HEK293 (cell line): ENCODE results near the gene OR6B1.

ENCODE experiments used
- CTCF ChIA-PET: fragments of 350-600 bp; formaldehyde crosslinking; extraction: SDS; loops from one replicate; lab custom pipeline; 2021; ENCODE audit warnings: antibody characterized with exemption; lab: Yijun Ruan, JAX
- POLR2A ChIA-PET: fragments of 300-600 bp; formaldehyde crosslinking; extraction: SDS; loops from one replicate; lab custom pipeline; 2020; ENCODE audit warnings: antibody characterized with exemption, inconsistent platforms; lab: Yijun Ruan, JAX
- H3K27ac ChIP-seq: fragments of 200-500 bp; sonication (Bioruptor generic); 2 replicates; pipeline ENCODE4 v1.5.1; 2014; ENCODE audit warnings: low read depth, low read length, control low read depth, inconsistent platforms; ENCODE audit errors: extremely low read depth
- H3K36me3 ChIP-seq, 2 experiments: fragments of 200-500 bp in 1 of 2; sonication (Bioruptor generic) in 1 of 2; 1 replicate in 1 of 2; 2 replicates in 1 of 2; pipeline ENCODE4 v1.5.1; 2014 to 2017; ENCODE audit warnings: inconsistent platforms in 2 of 2, low read length in 2 of 2; ENCODE audit not compliant: control insufficient read depth in 2 of 2, insufficient read depth in 1 of 2
- H3K4me1 ChIP-seq: fragments of 200-500 bp; sonication (Bioruptor generic); 2 replicates; pipeline ENCODE4 v1.5.1; 2014; ENCODE audit warnings: mild to moderate bottlenecking, low read length, inconsistent platforms; ENCODE audit not compliant: control insufficient read depth, insufficient read depth
- H3K4me3 ChIP-seq: 2 replicates; pipeline ENCODE4 v1.5.1; 2011; ENCODE audit warnings: low read depth, mild to moderate bottlenecking, control low read depth, low read length, moderate library complexity
- H3K9me3 ChIP-seq: fragments of 200-500 bp; sonication (Bioruptor generic); 2 replicates; pipeline ENCODE4 v1.5.1; 2014; ENCODE audit warnings: low read depth, low read length, inconsistent platforms; ENCODE audit not compliant: control insufficient read depth, insufficient read depth
- GLI2 ChIP-seq: fragments of 450-650 bp; formaldehyde crosslinking; IDR thresholded peaks from 2 replicates; pipeline ENCODE4; 2017; ENCODE audit warnings: missing biosample characterization, missing genetic modification characterization, low read depth, borderline replicate concordance
- KLF16 ChIP-seq: fragments of 450-650 bp; formaldehyde crosslinking; IDR thresholded peaks from 2 replicates; pipeline ENCODE4 v1.5.1; 2017; ENCODE audit warnings: missing biosample characterization, missing genetic modification characterization
- KLF9 ChIP-seq: fragments of 450-650 bp; formaldehyde crosslinking; IDR thresholded peaks from 2 replicates; pipeline ENCODE4 v1.5.1; 2016; ENCODE audit warnings: missing biosample characterization, missing genetic modification characterization, low read depth
- PRDM4 ChIP-seq: fragments of 450-650 bp; formaldehyde crosslinking; IDR thresholded peaks from 2 replicates; pipeline ENCODE4 v1.5.1; 2017; ENCODE audit warnings: missing biosample characterization, missing genetic modification characterization
- SALL2 ChIP-seq: fragments of 450-650 bp; formaldehyde crosslinking; IDR thresholded peaks from 2 replicates; pipeline ENCODE4 v1.5.0; 2017; ENCODE audit warnings: missing biosample characterization, mild to moderate bottlenecking, missing genetic modification characterization, borderline replicate concordance
- ZBTB17 ChIP-seq: fragments of 450-650 bp; formaldehyde crosslinking; IDR thresholded peaks from 2 replicates; pipeline ENCODE4 v1.5.1; 2016; ENCODE audit warnings: missing biosample characterization, missing genetic modification characterization
- ZBTB26 ChIP-seq: fragments of 450-650 bp; formaldehyde crosslinking; optimal IDR thresholded peaks from 2 replicates; pipeline ENCODE3; 2016; ENCODE audit warnings: missing biosample characterization, mild to moderate bottlenecking, missing genetic modification characterization
- ZBTB48 ChIP-seq: fragments of 450-650 bp; formaldehyde crosslinking; IDR thresholded peaks from 2 replicates; pipeline ENCODE4 v1.5.1; 2016; ENCODE audit warnings: missing biosample characterization, missing genetic modification characterization
- ZBTB7A ChIP-seq: fragments of 450-650 bp; formaldehyde crosslinking; IDR thresholded peaks from 2 replicates; pipeline ENCODE4 v1.5.1; 2016; ENCODE audit warnings: low read depth, missing biosample characterization, missing genetic modification characterization
- ZNF112 ChIP-seq: fragments of 450-650 bp; formaldehyde crosslinking; IDR thresholded peaks from 2 replicates; pipeline ENCODE4 v1.5.0; 2017; ENCODE audit warnings: missing biosample characterization, missing genetic modification characterization
- ZNF18 ChIP-seq: fragments of 450-650 bp; formaldehyde crosslinking; IDR thresholded peaks from 2 replicates; pipeline ENCODE4 v1.5.1; 2016; ENCODE audit warnings: missing biosample characterization, missing genetic modification characterization
- ZNF2 ChIP-seq: fragments of 450-650 bp; formaldehyde crosslinking; IDR thresholded peaks from 2 replicates; pipeline ENCODE4 v1.5.1; 2016; ENCODE audit warnings: missing biosample characterization, missing genetic modification characterization
- ZNF701 ChIP-seq: fragments of 450-650 bp; formaldehyde crosslinking; IDR thresholded peaks from 2 replicates; pipeline ENCODE4 v1.5.1; 2016; ENCODE audit warnings: missing biosample characterization, missing genetic modification characterization
- ZNF768 ChIP-seq: fragments of 450-650 bp; formaldehyde crosslinking; IDR thresholded peaks from 2 replicates; pipeline ENCODE4 v1.5.1; 2018; ENCODE audit warnings: missing biosample characterization, mild to moderate bottlenecking, missing genetic modification characterization
- ZSCAN30 ChIP-seq: fragments of 450-650 bp; IDR thresholded peaks from 2 replicates; pipeline ENCODE4 v1.5.1; 2018; ENCODE audit warnings: missing biosample characterization, mild to moderate bottlenecking, missing genetic modification characterization, moderate library complexity
- TF ChIP-seq, protein P1 (sequence below): fragments of 450-650 bp; formaldehyde crosslinking; IDR thresholded peaks from 2 replicates; pipeline ENCODE4 v1.5.1; 2016; ENCODE audit warnings: missing biosample characterization, missing genetic modification characterization
- TF ChIP-seq, protein P2 (sequence below): fragments of 450-650 bp; formaldehyde crosslinking; IDR thresholded peaks from 2 replicates; pipeline ENCODE4 v1.5.1; 2017; ENCODE audit warnings: missing biosample characterization, mild to moderate bottlenecking, missing genetic modification characterization, moderate library complexity

OR6B1 gene

DNA sequence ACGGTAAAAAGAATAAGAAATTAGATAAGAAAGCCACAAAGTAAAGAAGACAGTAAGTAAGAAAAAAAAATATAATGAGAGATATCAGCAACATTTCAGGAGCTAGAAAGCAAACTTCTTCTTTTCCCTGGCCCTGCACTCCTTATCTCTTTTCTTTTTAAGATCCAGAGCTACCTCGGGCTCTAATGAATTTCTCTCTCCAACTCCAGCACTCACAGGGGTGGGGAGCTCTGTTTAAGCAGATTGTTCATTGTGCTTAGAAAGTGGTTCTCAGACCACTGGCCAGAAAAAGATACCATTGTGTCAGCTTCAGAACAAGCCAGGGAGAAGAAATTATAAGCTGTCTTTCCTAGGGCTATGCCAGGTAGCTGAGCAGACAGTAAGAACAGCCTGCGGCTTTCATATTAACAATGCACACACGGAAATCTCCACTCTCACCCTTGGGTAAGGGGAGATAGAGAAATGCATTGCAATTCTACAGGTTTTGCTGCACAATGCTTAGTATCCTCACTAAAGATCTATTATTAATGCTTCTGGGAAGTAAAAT, 26.2 kb upstream of the OR6B1 start:
- TF ChIP-seq ZBTB26 (tag by site-specific recombination) (no peak), KLF9 (tag by site-specific recombination) (no peak), ZNF112 (no peak), ZNF18 (tag by site-specific recombination) (no peak), ZBTB7A (tag by site-specific recombination) (no peak), ZBTB48 (tag by site-specific recombination) (no peak), SALL2 (tag by site-specific recombination) (no peak), ZNF2 (tag by site-specific recombination) (no peak), ZNF701 (tag by site-specific recombination) (no peak), KLF16 (tag by site-specific recombination) (no peak), ZBTB17 (no peak), GLI2 (no peak)
- TF ChIP-seq, protein P1, sequence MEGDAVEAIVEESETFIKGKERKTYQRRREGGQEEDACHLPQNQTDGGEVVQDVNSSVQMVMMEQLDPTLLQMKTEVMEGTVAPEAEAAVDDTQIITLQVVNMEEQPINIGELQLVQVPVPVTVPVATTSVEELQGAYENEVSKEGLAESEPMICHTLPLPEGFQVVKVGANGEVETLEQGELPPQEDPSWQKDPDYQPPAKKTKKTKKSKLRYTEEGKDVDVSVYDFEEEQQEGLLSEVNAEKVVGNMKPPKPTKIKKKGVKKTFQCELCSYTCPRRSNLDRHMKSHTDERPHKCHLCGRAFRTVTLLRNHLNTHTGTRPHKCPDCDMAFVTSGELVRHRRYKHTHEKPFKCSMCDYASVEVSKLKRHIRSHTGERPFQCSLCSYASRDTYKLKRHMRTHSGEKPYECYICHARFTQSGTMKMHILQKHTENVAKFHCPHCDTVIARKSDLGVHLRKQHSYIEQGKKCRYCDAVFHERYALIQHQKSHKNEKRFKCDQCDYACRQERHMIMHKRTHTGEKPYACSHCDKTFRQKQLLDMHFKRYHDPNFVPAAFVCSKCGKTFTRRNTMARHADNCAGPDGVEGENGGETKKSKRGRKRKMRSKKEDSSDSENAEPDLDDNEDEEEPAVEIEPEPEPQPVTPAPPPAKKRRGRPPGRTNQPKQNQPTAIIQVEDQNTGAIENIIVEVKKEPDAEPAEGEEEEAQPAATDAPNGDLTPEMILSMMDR (tag by site-specific recombination) = no peak
- TF ChIP-seq, protein P2, sequence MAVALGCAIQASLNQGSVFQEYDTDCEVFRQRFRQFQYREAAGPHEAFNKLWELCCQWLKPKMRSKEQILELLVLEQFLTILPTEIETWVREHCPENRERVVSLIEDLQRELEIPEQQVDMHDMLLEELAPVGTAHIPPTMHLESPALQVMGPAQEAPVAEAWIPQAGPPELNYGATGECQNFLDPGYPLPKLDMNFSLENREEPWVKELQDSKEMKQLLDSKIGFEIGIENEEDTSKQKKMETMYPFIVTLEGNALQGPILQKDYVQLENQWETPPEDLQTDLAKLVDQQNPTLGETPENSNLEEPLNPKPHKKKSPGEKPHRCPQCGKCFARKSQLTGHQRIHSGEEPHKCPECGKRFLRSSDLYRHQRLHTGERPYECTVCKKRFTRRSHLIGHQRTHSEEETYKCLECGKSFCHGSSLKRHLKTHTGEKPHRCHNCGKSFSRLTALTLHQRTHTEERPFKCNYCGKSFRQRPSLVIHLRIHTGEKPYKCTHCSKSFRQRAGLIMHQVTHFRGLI (tag by site-specific recombination) = no peak
- TF ChIP-seq, all 188 proteins: peak for 0
- POLR2A ChIA-PET = no interaction called here
- Histone ChIP-seq H3K4me1 (no peaks in the 10 kb centered on the region), H3K36me3 (no peaks in the 10 kb centered on the region), H3K27ac (no peak overlapping the region), H3K9me3 (no peaks in the 10 kb centered on the region), H3K4me3 (no peak overlapping the region)
- CTCF ChIA-PET = interaction anchor here (0.6 kb wide), 1 partner anchor 489 kb away, joined by 5 read pairs; no protein-coding TSS in a partner anchor

- Histone ChIP-seq H3K36me3 (no peaks in the 10 kb centered on the region), H3K4me3 (no peak overlapping the region), H3K27ac (no peak overlapping the region), H3K9me3 (no peaks in the 10 kb centered on the region), H3K4me1 (no peaks in the 10 kb centered on the region)
- ChIA-PET CTCF (interaction anchor here (1.1 kb wide), 1 partner anchor 9 kb away, joined by 4 read pairs; no protein-coding TSS in a partner anchor), POLR2A (no interaction called here)
- TF ChIP-seq PRDM4 (no peak), ZSCAN30 (tag by site-specific recombination) (no peak), ZNF768 (tag by site-specific recombination) (no peak)
These were observed 25.7 kb upstream of the OR6B1 start for GRCh38 chr7:143974459-143974858.
